HS-27A (cell line): ENCODE results near the gene RPS5.
"Not testable (repeated sequence)": the region's sequence is repeated elsewhere in the genome, so short reads cannot be mapped to it uniquely, and the experiment has no call there.

ENCODE experiments used
- DNase-seq: peaks from one replicate; pipeline ENCODE4 v3.0.0-alpha.2; 2012; ENCODE audit warnings: low read depth, missing footprints

RPS5 gene

DNA sequence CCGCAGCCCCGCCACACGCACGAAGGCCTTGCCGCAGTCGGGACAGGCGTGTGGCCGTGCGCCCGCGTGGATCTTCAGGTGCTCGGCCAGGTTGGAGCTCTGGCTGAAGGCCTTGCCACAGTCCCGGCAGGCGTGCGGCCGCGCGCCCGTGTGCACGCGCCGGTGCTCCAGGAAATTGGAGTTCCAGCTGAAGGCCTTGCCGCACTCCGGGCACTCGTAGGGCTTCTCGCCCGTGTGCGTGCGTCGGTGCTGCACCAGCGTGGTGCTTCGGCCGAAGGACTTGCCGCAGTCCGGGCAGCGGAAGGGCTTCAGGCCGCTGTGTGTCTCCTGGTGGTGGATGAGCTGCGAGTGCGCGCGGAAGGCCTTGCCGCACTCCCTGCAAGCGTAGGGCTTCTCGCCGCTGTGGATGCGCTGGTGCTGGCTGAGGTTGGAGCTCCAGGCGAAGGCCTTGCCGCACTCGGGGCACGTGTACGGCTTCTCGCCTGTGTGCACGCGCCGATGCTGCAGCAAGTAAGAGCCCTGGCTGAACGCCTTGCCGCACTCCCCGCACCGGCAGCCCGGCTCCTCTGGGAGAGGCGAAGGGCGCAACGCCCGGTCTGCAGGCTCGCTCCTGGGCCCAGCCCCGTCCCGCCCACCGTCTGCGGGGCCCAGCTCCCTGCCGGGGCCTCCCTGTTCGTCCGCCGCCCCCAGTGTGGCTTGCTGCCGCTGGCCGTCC, 30.1 kb upstream of the RPS5 start:
- no peak for DNase-seq

DNA sequence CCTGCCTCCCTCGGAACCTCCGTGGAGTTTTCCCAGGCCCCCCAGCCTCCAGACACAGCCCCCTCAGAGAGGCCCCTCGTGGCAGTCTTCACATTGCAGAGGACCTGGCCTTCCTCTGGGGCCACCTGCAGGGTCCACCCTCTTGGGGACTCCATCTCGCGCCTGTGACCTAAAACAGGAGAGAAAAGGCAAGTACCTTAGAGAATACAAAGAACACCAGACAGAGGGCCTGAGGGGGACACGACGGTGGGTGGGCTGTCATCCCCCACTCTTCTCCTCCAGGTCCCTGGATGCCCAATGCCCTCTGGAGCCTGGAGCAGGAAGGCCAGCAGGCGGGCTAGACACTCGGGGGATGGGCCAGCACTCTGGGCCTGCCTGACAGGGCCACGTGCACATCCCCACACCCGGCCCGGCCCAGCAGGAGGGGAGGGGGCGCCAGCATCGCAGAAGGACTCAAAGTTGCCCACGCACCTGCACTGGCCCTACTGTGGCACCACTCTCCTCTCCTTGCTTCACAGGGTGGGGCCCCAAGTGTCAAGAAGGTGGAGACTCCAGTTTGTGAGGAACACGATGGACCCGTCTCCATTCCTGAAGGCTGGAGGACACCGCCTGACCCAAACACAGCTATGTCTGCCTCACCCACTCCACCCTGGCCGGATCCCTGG, 29.5 kb upstream of the RPS5 start:
- DNase-seq: no peak

DNA sequence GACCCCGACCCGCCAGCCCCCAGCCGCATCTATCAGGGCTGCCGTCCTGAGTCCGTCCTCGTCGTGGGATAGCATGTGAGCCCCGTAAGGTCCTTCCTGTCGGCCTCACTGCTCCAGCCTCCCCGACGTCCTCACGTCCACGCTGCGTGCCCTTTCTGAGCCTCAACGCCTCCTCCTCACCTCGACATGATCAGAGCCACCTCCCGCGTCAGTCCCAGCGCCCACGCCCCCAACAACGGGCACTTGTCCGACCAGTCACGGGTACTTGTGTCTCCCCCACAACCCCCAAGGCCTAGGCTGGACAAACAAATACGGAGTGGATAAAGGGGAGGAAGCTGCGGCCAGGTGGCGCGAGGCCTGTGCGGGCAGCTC, 25.2 kb upstream of the RPS5 start:
- no peak for DNase-seq

DNA sequence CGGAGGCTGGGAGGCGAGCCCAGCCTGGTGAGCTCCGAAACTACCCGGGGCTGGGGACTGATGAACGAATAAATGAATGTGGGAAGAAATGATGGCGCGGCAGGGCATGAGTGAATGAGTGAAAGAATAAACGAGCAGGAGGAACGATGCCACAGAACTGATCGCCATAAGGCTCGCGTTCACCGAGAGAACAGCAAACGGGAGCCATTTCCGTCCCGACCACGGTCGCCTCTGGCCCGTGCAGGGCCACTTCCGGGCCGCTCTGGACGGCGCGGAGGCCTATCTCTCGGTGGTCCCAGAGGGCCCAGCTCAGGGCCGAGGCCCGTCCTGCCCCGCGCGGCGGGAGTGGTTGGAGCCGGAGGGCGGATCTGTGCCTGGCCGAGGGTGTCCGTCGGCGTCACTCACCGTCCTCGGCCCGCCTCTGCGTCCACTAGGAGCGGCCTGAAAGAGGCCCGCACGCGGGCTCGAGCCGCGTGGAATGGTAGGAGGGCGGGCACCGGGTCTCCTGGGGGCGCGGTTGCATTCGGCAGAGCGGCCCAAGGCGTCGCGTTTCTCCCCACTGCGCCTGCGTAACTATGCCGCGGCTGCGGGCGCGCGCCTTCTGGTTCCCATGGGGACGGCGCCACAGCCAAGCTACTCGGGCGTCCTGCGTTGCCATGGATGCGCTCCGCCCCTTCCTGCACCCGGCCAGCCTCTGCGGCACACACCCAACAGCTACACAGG, 24.6 kb upstream of the RPS5 start, which contains the start of gene ZNF497:
Gene ZNF497 (minus strand): TSS at position 480 of the 723 bp plus-strand sequence. CDS start 5,116 bp downstream, outside the sequence.
- DNase-seq: peak; percentile 84

DNA sequence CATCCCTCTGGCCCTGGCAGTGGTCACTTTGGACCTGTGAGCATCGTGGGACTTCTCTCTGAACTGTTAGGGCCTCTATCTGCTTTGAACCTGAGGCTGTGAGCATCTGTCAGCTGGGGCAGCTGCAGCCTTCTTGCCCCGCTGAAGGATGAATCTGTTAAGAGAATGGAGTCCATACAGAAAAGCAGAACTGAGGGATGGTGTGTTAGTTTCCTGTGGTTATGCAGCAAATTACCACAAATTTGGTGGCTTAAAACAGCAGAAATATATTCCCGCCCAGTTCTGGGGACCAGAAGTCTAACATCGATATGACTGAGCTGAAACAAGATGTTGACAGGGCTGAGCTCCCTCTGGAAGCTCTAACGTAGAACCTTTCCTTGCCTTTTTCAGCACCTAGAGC, 22.9 kb upstream of the RPS5 start:
- no peak for DNase-seq

DNA sequence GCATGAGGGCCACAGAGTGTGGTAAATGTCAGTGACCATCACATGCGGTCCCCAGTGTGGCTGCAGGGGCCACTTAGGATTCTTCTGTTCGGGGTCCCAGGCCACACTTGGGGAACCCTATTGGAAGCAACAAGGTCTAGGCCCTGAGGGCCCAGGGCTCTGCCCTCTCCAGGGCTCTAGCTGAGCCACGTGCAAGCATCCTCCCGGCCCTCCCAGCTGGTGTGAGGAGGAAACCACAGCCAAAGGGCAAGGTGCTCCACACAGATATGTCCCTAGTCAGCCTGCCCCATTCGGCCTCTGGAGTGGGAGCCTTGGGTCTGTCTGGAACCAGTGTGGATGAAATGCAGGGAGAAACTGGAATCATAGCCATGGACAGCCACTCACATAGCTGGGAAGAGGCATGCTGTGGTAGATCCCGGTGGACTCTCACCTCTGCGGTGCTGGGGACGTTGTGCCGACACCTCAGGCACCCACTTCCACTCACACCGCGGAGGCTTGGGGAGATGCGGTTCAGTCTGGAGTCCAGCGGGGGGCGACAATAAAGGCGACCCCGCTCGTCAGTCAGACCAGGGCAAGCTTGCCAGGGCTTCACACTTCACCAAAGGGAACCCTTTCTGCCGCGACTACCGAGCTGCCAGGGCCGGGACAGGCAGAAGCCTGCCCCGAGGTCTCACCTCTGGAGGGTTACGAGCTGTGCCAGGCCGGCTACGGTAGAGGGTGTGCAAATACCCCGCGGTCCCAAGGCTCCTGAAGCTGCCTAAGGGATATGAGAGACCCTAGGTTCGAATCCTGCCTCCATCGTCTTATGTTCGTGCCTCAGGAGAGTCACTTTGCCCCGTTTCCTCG, 20.3 kb upstream of the RPS5 start:
- DNase-seq: no peak

DNA sequence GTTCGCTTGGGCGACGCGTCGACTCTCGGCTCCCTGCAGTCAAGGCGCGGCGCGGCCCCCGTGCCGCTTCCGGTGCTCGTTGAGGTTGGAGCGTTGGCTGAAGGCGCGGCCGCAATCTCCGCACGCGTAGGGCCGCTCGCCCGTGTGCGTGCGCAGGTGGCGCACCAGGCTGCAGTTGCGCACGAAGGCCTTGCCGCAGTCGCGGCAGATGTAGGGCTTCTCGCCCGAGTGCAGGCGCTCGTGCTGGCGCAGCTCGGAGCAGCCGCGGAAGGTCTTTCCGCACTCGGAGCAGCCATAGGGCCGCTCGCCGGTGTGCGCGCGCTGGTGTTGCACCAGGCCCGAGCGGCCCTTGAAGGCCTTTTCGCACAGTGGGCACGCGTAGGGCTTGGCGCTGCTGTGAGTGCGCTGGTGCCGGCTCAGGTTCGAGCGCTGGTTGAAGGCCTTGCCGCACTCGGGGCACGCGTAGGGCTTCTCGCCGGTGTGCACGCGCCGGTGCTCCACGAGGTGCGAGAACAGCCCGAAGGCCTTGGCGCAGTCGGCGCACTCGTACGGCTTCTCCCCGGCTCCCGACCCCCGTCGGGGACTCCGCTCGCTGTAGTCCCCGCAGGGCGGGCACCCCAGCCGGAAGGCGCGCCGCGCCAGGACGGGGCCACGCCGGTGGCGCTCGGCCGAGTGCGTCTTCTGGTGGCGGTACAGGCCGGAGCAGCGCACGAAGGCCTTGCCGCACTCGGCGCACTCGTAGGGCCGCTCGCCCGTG, 19.2 kb upstream of the RPS5 start:
- no peak for DNase-seq

DNA sequence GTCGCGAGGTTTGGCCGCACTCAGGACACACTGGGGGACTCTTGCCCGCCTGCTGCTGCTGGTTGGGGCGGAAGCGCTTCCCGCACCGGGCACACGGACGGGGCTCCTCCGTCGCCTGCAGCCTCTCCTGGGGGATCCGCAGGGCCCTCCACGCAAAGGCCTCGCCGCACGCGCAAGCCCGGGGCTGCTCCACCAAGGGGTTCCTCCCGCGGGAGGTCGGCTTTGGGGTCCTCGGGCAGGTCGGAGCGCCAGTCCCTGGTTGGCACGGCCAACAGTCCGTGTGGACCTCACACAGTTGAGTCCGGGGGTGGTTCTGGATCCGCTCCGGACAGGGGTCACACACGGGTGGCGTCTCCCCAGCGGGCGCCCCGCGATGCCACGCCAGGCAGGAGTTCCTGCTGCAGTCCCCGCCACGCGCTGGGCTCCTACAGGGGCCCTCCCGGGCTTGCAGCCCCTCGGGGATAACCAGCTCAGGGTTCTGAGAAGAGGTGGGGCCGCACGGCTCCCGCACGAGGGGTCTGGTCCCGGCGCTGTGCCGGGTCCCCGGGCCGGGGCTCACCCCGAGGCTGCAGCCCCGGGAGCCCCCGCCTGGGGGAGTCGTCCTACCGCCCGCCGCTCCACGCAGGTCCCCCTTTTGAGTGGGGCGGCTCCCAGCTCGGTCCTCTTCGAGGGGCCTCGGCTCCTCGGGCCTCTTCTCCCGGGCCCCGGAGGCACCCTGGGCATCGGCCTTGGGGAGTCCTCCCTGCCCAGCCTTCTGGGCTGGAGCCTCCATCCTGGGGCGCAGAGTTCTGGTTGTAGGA, 18.3 kb upstream of the RPS5 start:
- no peak for DNase-seq

DNA sequence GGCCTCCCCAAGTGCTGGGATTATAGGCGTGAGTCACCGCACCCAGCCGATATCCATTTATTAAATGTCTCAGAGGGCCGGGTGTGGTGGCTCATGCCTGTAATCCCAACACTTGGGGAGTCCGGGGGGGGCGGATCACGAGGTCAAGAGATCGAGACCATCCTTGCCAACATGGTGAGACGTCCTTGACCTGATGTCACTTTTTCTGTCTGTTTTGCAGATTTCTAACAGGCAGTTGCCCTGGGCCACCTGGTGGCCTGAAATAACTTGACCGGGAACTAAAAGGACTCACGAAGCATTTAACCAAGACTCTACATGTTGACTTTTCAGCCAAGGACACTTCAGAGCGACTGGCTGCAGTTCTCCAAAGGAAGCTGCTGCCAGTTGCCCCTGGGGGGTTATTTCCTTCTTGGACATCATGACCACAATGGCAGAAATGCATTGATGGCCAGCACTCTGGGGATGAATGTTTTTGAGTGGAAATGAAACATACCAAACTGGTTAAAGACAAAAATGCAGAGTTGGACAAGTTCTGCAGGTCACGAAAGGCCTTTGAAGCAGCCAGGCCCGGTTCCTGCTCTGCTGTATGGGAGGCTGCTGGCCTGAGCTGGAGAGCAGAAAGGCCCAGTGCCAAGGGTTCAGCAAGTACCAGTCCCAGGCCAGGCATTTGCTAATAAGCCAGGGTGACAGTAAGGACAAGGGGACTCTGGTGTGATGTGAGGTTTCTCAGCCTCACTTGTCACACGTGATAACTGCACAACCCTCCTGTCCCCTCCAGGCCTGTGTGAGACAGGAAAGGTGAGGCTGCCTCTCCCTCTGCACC, 14.5 kb upstream of the RPS5 start:
- DNase-seq: no peak

DNA sequence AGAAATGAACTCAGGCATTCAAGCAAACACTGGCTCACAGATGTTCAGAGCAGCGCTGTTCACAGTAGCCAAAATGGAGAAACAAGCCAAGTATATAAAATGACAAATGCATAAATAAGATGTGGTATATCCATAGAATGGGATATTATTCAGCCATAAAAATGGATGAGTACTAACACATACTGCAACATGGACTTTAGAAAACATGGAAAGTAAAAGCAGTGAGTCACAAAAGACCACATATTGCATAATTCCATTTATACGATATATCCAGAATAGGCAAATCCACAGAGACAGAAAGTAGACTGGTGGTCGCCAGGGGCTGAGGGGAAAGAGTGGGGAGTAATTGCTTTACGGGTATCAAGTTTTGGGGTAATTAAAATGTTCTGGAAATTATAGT, 12.9 kb upstream of the RPS5 start:
- no peak for DNase-seq

DNA sequence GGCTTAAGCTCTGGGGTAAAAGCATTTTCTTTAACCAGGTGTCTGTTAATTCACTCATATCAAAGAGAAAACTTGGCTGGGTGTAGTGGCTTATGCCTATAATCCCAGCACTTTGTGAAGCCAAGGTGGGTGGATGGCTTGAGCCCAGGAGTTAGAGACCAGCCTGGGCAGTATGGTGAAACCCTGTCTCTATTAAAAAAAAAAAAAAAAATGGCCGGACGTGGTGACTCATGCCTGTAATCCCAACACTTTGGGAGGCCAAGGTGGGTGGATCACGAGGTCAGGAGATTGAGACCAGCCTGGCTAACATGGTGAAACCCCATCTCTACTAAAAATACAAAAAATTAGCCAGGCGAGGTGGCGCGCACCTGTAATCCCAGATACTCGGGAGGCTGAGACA, 10.3 kb upstream of the RPS5 start:
- DNase-seq: not testable (repeated sequence)

DNA sequence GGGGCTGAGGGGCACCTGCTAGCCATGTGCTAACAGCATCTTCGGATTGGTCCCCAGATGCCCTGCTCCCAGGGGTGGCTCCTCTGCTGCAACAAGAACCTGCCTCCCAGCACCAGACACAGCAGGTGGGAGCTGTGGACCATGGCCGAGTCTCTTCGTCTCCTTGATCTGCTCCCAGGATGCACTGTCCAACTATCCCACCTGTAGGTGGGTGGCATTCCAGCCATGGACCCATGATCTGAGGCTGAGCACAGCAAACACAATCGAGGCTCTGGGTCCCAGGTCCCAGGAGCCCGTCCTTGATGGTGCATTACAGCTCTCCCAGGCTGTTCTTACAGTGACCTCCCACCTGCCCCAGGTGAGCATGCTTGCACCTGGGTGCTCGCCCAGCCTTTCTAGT, 7.8 kb upstream of the RPS5 start:
- DNase-seq: no peak

DNA sequence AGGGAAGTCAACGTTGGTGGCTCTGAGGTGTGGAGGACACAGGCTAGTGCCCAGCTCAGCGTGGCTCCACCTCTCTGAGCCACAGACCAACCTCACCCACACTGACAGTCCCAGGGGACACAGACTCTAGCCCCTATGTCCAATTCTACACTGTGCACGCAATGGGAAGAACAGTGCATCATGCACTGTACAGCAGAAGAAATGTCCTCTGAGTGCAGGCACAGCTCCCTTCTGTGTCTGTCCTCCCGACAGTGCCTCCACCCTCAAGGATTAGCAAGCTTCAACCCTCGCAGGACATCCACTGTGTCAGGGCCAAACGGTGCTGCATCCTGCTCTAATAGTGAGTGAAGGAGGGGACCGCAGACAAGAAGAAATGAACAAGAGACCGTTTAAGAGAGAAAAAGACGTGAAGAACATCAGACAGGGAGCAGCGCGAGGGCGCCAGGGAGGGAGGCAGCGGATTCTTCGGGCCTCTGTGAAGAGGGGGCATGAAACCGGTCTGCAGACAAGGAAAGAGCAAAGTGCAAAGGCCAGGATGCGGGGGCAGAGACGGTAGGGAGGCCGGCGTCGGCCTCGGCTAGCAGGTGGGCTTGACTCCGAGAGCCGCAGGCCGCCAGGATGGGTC, 6.9 kb upstream of the RPS5 start:
- DNase-seq: no peak

DNA sequence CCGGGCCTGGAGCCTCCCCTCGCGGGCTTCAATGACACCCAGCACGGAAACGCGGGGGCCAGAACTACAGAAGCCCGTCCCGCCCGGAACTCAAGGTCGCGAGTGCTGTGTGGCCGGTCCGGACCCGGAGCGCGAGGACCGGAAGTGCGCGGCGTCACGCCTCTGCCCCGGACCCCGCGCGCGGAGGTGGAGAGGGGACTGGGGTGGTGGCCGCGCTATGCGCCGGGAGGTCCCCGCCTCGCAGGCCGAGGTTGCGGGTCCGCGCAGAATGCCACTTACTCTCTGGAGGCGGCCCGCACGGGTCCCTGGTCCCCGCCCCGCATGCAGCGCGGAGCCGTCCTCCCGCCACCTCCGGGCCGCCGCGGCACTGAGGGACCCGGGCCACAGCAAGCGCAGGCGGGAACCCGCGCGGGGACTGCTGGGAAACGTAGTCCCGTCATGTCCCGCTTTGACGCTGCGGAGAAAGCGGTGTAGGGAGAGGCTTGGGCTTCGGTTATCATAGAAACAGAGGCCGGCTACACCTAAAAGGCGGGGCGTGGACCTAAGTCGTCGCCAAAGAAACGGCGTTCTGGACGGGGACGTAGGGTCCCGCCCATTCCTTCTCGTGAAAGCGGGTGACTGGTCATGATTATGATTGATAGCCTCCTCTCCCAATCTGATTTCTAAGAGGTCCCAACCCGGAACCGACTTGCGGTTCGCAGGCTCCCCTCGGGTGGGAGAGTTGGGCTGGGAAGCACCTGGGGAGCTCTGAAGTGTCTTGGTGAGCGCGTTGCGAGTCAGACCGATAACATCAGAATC, 6.2 kb upstream of the RPS5 start, which contains the start of gene ZNF837:
Gene ZNF837 (minus strand): TSS at position 369 of the 798 bp plus-strand sequence. CDS start 11,698 bp downstream, outside the sequence.
- DNase-seq: peak; percentile 100

DNA sequence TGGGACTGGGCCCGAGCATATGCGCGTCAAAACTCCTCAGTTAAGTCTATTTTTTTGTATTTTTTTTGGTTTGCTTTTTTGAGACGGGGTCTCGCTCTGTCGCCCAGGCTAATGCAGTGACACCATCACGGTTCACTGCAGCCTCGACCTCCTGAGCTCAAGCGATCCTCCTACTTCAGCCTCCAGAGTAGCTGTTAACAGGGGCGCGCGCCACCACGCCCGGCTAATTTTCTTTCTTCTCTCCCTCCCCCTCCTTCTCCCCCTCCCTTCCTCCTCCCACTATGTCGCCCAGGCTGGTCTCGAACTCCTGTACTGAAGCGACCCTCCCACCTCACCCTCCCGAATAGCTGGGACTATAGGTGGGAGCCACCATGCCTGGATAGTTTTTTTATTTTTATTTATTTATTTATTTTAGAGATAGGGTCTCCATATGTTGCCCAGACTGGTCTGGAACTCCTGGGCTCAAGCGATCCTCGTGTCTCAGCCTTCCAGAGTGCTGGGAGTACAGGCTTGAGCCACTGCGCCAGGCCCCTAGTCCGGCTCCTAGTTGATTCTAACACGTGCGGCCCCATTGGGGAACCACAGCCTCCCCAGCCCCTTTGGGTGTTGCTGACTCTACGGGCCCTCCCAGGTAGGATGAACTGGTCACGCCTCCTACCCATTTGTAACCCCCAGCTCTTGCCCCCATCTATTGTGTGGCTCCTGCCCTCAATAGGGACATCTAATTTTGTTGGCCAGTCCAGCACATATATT, 5.4 kb upstream of the RPS5 start:
- no peak for DNase-seq

DNA sequence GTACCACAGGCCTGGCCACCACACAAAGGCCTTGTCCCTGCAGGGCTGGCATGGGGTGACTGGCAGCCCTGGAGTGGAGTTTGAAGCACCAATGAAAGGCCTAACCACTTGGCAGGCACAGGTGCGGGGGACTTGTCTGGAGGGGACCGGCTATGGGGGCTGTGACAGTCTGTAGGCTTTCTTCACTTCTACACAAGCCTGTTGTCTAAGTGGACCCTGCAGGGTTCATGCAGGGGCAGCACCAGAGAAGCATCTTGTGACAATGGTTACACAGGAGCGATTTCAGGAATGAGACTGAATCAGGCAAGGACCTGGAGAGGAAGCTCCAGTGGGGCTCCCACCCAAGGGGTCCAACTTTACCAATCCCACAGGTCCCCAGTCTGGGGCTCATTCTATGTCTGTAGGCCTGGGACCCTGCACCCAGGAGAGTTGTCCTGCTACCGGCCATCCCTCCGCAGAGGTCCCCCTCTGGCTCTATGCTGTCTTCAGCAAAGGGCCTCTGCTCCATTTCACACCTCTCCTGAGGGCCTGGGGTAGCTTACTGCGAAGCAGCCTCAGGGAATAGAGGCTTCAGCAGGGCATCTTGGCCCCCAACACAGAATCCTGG, 4.0 kb upstream of the RPS5 start:
- no peak for DNase-seq

DNA sequence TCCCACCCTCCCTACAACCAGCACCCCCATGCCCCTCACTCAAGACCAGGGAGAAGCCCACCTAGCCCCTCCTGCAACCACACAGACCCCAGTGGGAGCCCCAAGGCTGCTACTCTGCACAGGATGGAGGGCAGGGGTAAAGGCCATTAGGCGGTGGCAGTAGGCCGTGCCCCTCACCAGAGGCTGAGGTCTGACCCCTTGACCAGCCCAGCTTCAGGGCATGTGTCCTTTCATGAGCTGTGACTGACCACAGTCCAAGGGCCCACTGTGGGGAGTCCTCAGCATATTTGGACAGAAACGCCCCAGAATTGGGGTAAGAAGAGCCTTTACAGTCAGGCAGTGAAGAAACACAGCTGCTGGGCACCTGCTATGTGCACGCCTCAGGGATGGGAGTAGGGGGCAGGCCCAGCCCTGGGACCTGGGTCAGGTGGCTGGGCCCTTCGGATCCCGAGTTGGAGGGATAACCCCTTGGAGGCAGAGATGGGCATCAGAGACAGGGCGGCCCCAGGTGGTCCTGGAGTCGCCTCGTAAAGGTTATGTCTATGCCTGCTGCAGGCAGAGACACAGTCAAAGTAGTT, 1.7 kb upstream of the RPS5 start:
- DNase-seq: no peak
